Measurements from ENCODE around the gene MAGOHB.
"Not testable (repeated sequence)": the region's sequence is repeated elsewhere in the genome, so short reads cannot be mapped to it uniquely, and the experiment has no call there.

The MAGOHB gene

GRCh38 chr12:10595881-10596280 is 17.5 kb downstream of the MAGOHB start:
- no peak overlapping the region for H3K4me3 ChIP-seq (ENCODE audit: low read length)
- no peak for TF ChIP-seq CTCF (conservative IDR thresholded peaks at IDR 0.05; ENCODE audit: low read depth, low read length)
- DNase-seq (ENCODE audit: low read depth): no peak

- DNase-seq (ENCODE audit: low read depth): no peak
These were observed 22.4 kb downstream of the MAGOHB start for GRCh38 chr12:10590966-10591365.

GRCh38 chr12:10584415-10584814 is 29.0 kb downstream of the MAGOHB start:
- DNase-seq (ENCODE audit: low read depth): no peak
- H3K4me3 ChIP-seq (ENCODE audit: low read length): no peak overlapping the region
- no peak for TF ChIP-seq CTCF (conservative IDR thresholded peaks at IDR 0.05; ENCODE audit: low read depth, low read length)

More at GRCh38 chr12:10590966-10591365, 22.4 kb downstream of the MAGOHB start:
- no peak for TF ChIP-seq CTCF (conservative IDR thresholded peaks at IDR 0.05; ENCODE audit: low read depth, low read length)
- no peak overlapping the region for H3K4me3 ChIP-seq (ENCODE audit: low read length)

- H3K4me3 ChIP-seq (ENCODE audit: low read length): no peak overlapping the region
- no peak for TF ChIP-seq CTCF (conservative IDR thresholded peaks at IDR 0.05; ENCODE audit: low read depth, low read length)
- DNase-seq (ENCODE audit: low read depth): no peak
These were observed 30.7 kb downstream of the MAGOHB start for GRCh38 chr12:10582704-10583103.

GRCh38 chr12:10582133-10582532 is 31.3 kb downstream of the MAGOHB start:
- not testable (repeated sequence) for DNase-seq (ENCODE audit: low read depth); H3K4me3 ChIP-seq (ENCODE audit: low read length)

- TF ChIP-seq CTCF (conservative IDR thresholded peaks at IDR 0.05; ENCODE audit: low read depth, low read length): no peak
- H3K4me3 ChIP-seq (ENCODE audit: low read length): no peak overlapping the region
- no peak for DNase-seq (ENCODE audit: low read depth)
These were observed 39.1 kb downstream of the MAGOHB start for GRCh38 chr12:10574307-10574706.

- not testable (repeated sequence) for H3K4me3 ChIP-seq (ENCODE audit: low read length); DNase-seq (ENCODE audit: low read depth)
These were observed 41.4 kb downstream of the MAGOHB start for GRCh38 chr12:10572021-10572490.

GRCh38 chr12:10571141-10571540 is 42.3 kb downstream of the MAGOHB start:
- no peak overlapping the region for H3K4me3 ChIP-seq (ENCODE audit: low read length)
- no peak for DNase-seq (ENCODE audit: low read depth)
- no peak for TF ChIP-seq CTCF (conservative IDR thresholded peaks at IDR 0.05; ENCODE audit: low read depth, low read length)

All from retinal pigment epithelial cell (primary cell).